ENCODE measurements around the gene LIN7A.

The LIN7A gene

DNA sequence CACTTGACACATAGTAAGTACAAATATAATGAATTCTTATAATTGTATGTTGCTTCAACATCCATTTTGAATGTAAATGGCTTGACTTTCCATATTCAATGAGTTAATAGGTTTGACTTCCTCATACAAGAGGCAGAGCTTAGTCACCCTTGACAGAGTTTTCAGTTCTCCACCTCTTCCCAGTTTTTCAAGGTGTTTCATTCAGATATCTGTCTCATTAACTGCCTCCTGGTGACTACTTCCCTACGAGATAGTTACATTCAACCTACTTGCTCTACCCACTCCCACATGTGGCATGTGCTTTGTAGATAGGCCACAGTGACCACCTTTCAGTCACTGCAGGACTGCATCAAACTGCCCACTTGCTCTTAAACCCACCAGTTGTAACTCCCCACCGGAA is 161.0 kb downstream of the LIN7A start:
- no peak overlapping the region for H3K4me3 Mint-ChIP-seq
- H3K9me3 Mint-ChIP-seq, result peaks cover 23% of the 10 kb centered on the region
- H3K27me3 Mint-ChIP-seq, result no peaks in the 10 kb centered on the region
- H3K36me3 Mint-ChIP-seq, result no peaks in the 10 kb centered on the region
- no peak overlapping the region for H3K27ac Mint-ChIP-seq
- no peaks in the 10 kb centered on the region for H3K4me1 Mint-ChIP-seq

DNA sequence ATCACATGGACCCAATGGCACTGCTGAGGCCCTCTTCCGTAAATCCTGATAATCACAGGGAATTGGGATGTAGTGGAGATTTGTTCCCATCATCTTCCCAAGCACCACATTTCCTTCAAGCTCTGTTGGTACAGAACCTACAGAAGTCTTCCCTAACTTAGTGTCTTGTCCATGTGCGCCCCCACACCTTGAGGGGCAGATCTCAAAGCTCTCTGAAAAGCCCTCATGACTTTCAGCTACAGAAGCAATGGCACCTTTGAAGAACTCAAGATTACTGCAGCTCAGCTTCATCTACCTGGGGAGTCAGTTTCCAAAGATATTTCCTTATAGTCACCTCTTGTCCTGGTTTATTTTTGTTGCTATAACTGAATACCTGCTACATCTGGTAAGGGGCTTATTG is 166.8 kb downstream of the LIN7A start:
- Mint-ChIP-seq H3K4me3 (no peak overlapping the region), H3K36me3 (no peaks in the 10 kb centered on the region), H3K27me3 (no peaks in the 10 kb centered on the region), H3K9me3 (peaks cover 7% of the 10 kb centered on the region), H3K4me1 (no peaks in the 10 kb centered on the region), H3K27ac (no peak overlapping the region)

DNA sequence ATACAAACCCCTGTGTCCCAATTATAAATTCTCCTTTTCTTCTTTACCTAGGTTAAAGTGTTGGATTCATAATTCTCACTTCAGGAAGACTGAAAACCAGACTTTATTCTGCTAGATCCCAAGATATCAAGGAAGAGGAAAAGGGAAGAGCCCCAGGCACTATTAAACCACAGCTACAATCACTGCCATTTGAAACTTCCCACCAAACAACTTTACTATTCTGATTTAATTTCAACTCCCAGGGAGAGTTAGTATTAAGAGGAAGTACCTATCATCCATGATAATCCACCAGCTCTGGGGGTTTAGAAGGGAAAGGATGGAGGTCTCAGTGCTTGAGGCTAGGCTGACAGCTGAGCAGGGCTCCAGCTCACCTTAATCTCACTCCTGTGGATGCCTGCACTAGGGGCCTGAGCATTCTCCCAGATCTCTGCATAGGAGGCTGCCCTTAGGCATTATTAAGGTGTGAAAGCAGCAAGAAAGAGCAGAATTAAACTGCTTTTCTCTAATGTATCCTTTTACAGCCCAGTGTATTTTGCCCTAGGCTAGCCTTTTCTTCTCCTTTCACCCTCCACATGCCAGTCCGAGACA is 168.1 kb downstream of the LIN7A start:
- Mint-ChIP-seq H3K36me3 (no peaks in the 10 kb centered on the region), H3K27me3 (no peaks in the 10 kb centered on the region), H3K9me3 (peaks cover 7% of the 10 kb centered on the region), H3K4me3 (no peak overlapping the region), H3K27ac (no peak overlapping the region), H3K4me1 (no peaks in the 10 kb centered on the region)

DNA sequence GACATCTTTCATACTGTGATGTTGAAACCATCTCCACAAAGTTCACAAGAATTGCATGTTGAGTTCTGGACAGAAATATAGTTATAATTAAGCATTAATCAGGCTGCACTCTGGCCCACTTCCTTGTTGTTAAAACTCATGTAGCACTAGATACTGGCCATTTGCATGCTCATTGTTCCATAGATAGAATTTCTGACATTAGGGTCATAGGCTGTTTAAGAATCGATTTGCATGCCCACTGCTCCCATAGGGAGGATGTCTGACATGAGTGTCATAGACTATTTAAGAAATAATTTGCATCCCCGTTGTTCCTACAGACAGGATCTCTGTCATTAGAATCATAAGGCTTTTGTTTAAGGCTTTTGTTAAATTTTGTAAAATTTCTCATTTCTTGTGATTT is 170.8 kb downstream of the LIN7A start:
- H3K9me3 Mint-ChIP-seq, result no peaks in the 10 kb centered on the region
- no peak overlapping the region for H3K27ac Mint-ChIP-seq
- no peaks in the 10 kb centered on the region for H3K4me1 Mint-ChIP-seq
- no peaks in the 10 kb centered on the region for H3K27me3 Mint-ChIP-seq
- H3K4me3 Mint-ChIP-seq, result no peak overlapping the region
- no peaks in the 10 kb centered on the region for H3K36me3 Mint-ChIP-seq

DNA sequence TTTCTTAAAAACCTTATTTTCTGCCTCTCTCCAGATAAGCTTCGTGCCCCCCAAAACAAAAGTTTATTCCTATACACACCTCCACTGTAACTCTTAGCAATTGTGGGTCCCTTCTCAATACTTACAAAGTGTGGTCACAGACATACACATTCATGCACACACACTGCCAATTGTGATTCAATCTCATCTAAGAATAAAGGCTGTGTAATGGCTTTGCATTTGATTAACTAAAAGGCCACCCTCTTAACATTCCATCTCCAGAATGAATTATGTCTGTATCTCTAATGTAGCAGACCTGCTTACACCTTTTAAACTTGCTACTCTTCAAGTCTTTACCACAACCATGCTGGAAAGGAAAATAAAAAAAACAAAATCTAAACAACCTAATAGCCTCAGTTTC is 171.5 kb downstream of the LIN7A start:
- Mint-ChIP-seq H3K4me1 (no peaks in the 10 kb centered on the region), H3K9me3 (no peaks in the 10 kb centered on the region), H3K27ac (no peak overlapping the region), H3K4me3 (no peak overlapping the region), H3K27me3 (no peaks in the 10 kb centered on the region), H3K36me3 (no peaks in the 10 kb centered on the region)

DNA sequence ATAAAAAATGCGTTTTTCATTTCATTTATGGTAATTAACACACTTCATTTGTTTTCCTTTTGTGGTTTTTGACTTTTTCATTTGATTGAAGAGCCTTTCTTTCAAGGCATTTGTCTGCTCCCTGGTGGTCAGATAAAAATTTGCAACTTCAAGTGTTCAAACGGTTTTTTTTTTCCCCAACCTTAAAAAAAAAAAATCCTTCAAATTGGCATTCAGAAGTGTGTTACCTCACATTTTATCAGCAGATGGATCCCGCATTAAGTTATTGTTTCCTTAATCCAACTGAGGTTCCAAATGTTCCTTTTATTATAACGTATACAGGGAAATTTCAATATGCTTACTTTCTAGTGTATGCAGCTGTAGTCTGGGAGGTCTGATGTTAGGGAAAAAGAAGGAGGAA is 173.9 kb downstream of the LIN7A start:
- H3K27ac Mint-ChIP-seq, result no peak overlapping the region

DNA sequence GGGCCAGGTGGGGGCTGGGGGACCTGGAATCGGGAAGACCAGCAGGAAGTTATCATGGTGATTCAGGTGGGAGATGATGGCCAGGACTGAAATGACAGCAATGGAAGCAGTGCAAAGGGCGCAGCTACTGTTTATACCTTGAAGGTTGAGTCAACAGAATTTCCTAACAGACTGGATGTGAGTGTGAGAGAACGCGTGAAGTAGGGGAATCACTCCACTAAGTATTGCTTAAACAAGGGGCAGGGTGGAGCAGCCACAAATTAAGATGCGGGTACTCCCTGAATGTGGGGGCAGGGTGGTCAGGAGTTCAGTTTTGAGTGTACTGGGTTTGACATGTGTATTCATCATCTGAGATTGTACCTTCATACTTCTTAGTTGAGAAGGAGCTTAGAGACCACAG is 175.9 kb downstream of the LIN7A start:
- Mint-ChIP-seq H3K4me1 (no peaks in the 10 kb centered on the region), H3K9me3 (peaks cover 4% of the 10 kb centered on the region), H3K27me3 (no peaks in the 10 kb centered on the region), H3K27ac (no peak overlapping the region), H3K4me3 (no peak overlapping the region), H3K36me3 (no peaks in the 10 kb centered on the region)

More for the DNA sequence above, 173.9 kb downstream of the LIN7A start:
- Mint-ChIP-seq H3K4me3 (no peak overlapping the region), H3K4me1 (no peaks in the 10 kb centered on the region), H3K27me3 (no peaks in the 10 kb centered on the region), H3K9me3 (peaks cover 4% of the 10 kb centered on the region), H3K36me3 (no peaks in the 10 kb centered on the region)

DNA sequence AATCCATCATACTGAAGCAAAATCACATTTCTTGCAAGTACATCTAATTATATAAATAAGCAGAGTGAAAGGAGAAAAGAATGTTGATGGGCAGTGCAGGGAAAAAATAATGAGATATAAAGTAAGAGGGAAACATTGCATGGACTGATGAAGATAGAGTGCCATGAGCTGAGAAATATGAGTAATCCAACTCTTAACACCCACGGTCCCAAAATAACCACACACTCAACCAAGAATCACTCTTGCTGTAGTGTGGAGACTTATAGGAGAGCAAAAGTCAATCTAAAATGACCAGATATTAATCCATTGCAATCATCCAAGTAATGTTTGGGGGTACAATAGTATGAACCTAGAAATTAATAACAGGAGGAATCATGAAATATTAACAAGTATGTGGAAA is 180.9 kb downstream of the LIN7A start:
- H3K36me3 Mint-ChIP-seq, result no peaks in the 10 kb centered on the region
- no peak overlapping the region for H3K4me3 Mint-ChIP-seq
- H3K9me3 Mint-ChIP-seq, result peaks cover 15% of the 10 kb centered on the region
- H3K27me3 Mint-ChIP-seq, result no peaks in the 10 kb centered on the region
- no peaks in the 10 kb centered on the region for H3K4me1 Mint-ChIP-seq
- H3K27ac Mint-ChIP-seq, result no peak overlapping the region

DNA sequence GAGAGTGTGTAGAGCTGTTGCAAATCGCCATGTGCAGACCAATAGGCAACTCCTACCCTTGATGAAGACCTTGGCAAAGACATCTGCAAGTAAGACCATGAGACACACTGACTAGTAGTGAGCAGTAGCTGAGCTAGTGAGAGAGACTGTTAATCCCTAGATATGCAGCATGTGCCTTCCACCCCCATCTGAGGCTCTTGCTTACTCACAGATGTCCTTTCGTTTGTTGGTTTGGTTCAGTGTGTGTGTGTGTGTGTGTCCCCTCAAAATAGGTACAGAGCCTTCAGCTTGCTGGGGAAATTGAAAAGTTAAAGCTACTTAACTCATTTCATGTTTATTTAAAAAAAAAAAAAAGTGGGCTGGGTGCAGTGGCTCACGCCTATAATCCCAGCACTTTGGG is 183.5 kb downstream of the LIN7A start:
- no peaks in the 10 kb centered on the region for H3K27me3 Mint-ChIP-seq
- no peak overlapping the region for H3K4me3 Mint-ChIP-seq
- H3K9me3 Mint-ChIP-seq, result peaks cover 10% of the 10 kb centered on the region
- H3K4me1 Mint-ChIP-seq, result no peaks in the 10 kb centered on the region
- H3K36me3 Mint-ChIP-seq, result no peaks in the 10 kb centered on the region
- H3K27ac Mint-ChIP-seq, result no peak overlapping the region

DNA sequence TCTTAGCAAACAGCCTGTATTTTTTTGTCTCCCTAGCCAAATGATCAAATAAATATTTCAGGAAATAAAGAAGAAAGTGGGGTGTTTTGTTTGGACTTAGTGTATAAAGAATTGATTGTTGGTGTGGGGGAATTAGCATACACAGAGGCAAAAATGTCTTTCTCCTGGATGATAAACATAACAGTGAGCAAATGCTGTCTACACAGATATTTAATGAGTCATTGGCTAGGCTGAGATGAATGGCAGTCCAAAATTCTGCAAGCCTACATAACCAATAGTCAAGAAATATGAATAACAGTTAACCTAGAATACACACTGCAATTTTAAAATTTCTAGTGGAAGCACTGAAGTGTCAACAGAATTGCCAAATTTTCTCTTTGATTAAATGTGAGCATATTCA is 185.3 kb downstream of the LIN7A start:
- peaks cover 10% of the 10 kb centered on the region for H3K9me3 Mint-ChIP-seq
- H3K27ac Mint-ChIP-seq, result no peak overlapping the region
- no peaks in the 10 kb centered on the region for H3K27me3 Mint-ChIP-seq
- no peak overlapping the region for H3K4me3 Mint-ChIP-seq
- no peaks in the 10 kb centered on the region for H3K4me1 Mint-ChIP-seq
- H3K36me3 Mint-ChIP-seq, result no peaks in the 10 kb centered on the region

DNA sequence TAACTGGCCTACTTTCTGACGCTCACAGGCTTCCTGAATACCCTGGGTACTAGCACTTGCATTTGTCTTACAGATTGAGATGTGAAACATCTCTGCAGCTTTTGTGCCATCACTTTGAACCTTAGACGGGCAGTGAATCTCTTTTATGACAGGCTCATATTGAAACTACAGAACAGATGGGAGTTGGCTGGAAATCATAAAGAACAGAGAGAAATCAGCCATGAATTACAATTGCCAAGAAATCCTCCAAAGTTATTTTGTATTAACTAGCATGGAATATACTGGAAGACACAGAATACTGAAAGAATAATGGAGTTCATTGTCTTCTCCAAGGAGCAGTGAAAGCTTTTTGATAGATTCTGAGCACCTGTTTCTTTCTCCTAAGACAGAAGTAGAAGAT is 188.3 kb downstream of the LIN7A start:
- no peaks in the 10 kb centered on the region for H3K27me3 Mint-ChIP-seq
- H3K4me1 Mint-ChIP-seq, result no peaks in the 10 kb centered on the region
- no peaks in the 10 kb centered on the region for H3K36me3 Mint-ChIP-seq
- H3K4me3 Mint-ChIP-seq, result no peak overlapping the region
- H3K27ac Mint-ChIP-seq, result no peak overlapping the region
- H3K9me3 Mint-ChIP-seq, result no peaks in the 10 kb centered on the region

DNA sequence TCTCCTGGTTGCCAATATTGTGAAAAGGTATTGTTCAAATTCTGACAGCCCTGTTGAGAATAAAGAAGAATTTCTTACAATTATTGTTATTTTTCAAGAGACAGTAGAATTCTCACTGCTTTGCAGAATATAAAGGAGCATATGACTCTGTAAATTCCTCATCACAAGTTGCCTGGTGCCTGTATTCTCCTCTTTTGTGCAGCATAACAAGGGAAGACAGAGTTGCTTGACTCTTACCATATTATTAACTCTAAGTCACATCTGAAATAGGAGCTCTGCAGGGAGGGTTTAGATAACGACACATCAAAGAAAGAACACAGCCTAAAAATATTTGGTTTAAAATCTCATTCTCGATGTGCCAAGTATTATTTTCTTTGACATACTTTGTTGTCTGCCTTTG is 189.9 kb downstream of the LIN7A start:
- Mint-ChIP-seq H3K27me3 (no peaks in the 10 kb centered on the region), H3K36me3 (no peaks in the 10 kb centered on the region), H3K27ac (no peak overlapping the region), H3K4me1 (no peaks in the 10 kb centered on the region), H3K4me3 (no peak overlapping the region), H3K9me3 (no peaks in the 10 kb centered on the region)

DNA sequence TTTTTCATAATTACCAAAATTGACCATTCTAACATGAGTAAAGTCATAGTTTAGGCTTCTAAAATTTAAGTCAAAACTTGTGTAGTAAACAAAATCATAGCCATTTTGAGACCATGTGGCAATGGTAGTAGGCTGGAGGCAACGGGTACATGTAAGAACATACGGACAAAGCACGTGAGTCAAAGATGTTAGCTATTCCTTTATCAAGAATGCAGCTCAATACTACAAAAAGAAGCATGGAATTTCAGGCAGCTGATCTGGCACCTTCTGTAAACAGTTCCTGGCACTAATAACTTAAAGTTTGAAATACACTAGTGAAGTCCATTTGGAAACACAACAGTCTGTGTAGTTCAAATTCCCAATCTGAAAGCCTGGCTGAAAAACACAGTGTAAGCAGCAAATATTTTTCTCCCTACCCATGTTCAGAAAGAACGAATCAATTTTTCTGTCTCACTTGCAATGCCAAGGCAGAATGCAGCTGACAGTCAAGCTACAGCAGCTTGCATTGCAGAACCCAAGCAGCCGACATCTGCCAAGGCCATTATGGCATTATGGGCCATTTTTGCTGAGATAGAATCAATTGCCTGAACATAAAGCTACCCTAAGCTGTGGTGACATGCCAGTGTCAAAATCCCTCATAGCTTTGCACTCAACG is 191.8 kb downstream of the LIN7A start:
- Mint-ChIP-seq H3K9me3 (no peaks in the 10 kb centered on the region), H3K27me3 (no peaks in the 10 kb centered on the region), H3K4me3 (no peak overlapping the region), H3K36me3 (no peaks in the 10 kb centered on the region), H3K4me1 (no peaks in the 10 kb centered on the region), H3K27ac (no peak overlapping the region)
